Endothelial cell (in vitro differentiated cells): ENCODE measurements around the gene OR1F1. TPM values are rescaled to one million over a fixed set of nuclear protein-coding genes. Genes with fewer than 3 reads are reported as not detected.
A peak's percentile ranks its signal among the peaks of the same experiment; 100 is the strongest.

ENCODE experiments used
- DNase-seq: peaks from one replicate; pipeline ENCODE4 v3.0.0; 2021; ENCODE audit warnings: low spot score
- H3K27ac Mint-ChIP-seq: one replicate; pipeline ENCODE4 v1.8.0; 2021; ENCODE audit warnings: mixed read lengths, inconsistent platforms; ENCODE audit not compliant: unreplicated experiment
- H3K27me3 Mint-ChIP-seq: one replicate; pipeline ENCODE4 v1.8.0; 2021; ENCODE audit warnings: mild to moderate bottlenecking, moderate library complexity, mixed read lengths, inconsistent platforms; ENCODE audit not compliant: unreplicated experiment
- H3K36me3 Mint-ChIP-seq: one replicate; pipeline ENCODE4 v1.8.0; 2021; ENCODE audit warnings: mild to moderate bottlenecking, low read depth, mixed read lengths, inconsistent platforms; ENCODE audit not compliant: unreplicated experiment
- H3K4me1 Mint-ChIP-seq: one replicate; pipeline ENCODE4 v1.8.0; 2021; ENCODE audit warnings: mild to moderate bottlenecking, mixed read lengths, inconsistent platforms; ENCODE audit not compliant: unreplicated experiment
- H3K4me3 Mint-ChIP-seq: one replicate; pipeline ENCODE4 v1.8.0; 2021; ENCODE audit warnings: mild to moderate bottlenecking, mixed read lengths, inconsistent platforms; ENCODE audit not compliant: unreplicated experiment
- H3K9me3 Mint-ChIP-seq: one replicate; pipeline ENCODE4 v1.8.0; 2021; ENCODE audit warnings: mixed read lengths, inconsistent platforms; ENCODE audit not compliant: unreplicated experiment
- CTCF ChIP-seq: fragments of 200-600 bp; sonication (generic); IDR thresholded peaks from one replicate; pipeline ENCODE4 v1.5.0; 2021; ENCODE audit warnings: antibody characterized with exemption; ENCODE audit not compliant: unreplicated experiment
- total RNA-seq: library from RNA; stranded (reverse); fragmentation: NEBNext Ultra II Directional; extraction: Animal tissue kit (Norgen Biotek cat#: 25700); gene quantifications from one replicate; pipeline ENCODE4 v1.2.1, GENCODE V29; 2021; ENCODE audit not compliant: unreplicated experiment

Gene OR1F1
- total RNA-seq, 1 donor from 2014 or later, result not detected

- peaks cover 21% of the 10 kb centered on the region for H3K27me3 Mint-ChIP-seq
- peaks cover 17% of the 10 kb centered on the region for H3K36me3 Mint-ChIP-seq
- no peaks in the 10 kb centered on the region for H3K9me3 Mint-ChIP-seq
- DNase-seq, result no peak
- no peak overlapping the region for H3K4me3 Mint-ChIP-seq
- no peaks in the 10 kb centered on the region for H3K4me1 Mint-ChIP-seq
- H3K27ac Mint-ChIP-seq, result peak overlapping the region; percentile 61
- no peak for TF ChIP-seq CTCF
Observed at GRCh38 chr16:3144321-3144983, 43.6 kb upstream of the OR1F1 start.

DNA sequence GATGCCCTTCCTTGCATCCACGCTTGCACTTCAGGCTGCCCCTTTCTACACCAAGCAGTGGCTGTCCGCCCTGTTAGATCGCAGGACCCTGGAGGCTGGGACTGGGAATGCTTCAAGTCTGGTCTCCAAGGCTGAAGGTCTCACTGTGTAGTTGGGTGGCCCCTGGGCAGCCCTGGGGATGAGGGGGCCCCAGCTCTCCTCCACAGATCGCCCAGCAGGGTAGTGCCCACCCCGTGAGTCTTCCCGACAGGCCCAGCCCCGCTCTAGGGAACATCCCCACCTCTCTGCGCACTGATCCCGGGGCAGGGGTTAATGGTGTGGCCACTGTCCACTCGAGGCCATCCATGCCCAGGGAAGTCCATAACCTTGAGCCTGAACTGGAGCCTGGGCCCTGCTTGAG is 42.9 kb upstream of the OR1F1 start:
- peaks cover 21% of the 10 kb centered on the region for H3K27me3 Mint-ChIP-seq
- H3K4me1 Mint-ChIP-seq, result no peaks in the 10 kb centered on the region
- no peak overlapping the region for H3K4me3 Mint-ChIP-seq
- no peak for TF ChIP-seq CTCF
- DNase-seq, result no peak
- peak overlapping the region; percentile 61 for H3K27ac Mint-ChIP-seq
- H3K9me3 Mint-ChIP-seq, result no peaks in the 10 kb centered on the region
- peaks cover 10% of the 10 kb centered on the region for H3K36me3 Mint-ChIP-seq

- Mint-ChIP-seq H3K36me3 (peaks cover 10% of the 10 kb centered on the region), H3K9me3 (no peaks in the 10 kb centered on the region), H3K4me1 (no peaks in the 10 kb centered on the region), H3K27ac (no peak overlapping the region), H3K27me3 (peaks cover 23% of the 10 kb centered on the region), H3K4me3 (no peak overlapping the region)
- DNase-seq, result no peak
- no peak for TF ChIP-seq CTCF
Observed at GRCh38 chr16:3145660-3146059, 42.3 kb upstream of the OR1F1 start.

GRCh38 chr16:3147046-3147756 is 40.8 kb upstream of the OR1F1 start:
- no peak for DNase-seq
- H3K9me3 Mint-ChIP-seq, result no peaks in the 10 kb centered on the region
- no peak overlapping the region for H3K4me3 Mint-ChIP-seq
- peaks cover 9% of the 10 kb centered on the region for H3K36me3 Mint-ChIP-seq
- H3K27ac Mint-ChIP-seq, result no peak overlapping the region
- H3K4me1 Mint-ChIP-seq, result peaks cover 5% of the 10 kb centered on the region
- no peak for TF ChIP-seq CTCF
- H3K27me3 Mint-ChIP-seq, result peaks cover 27% of the 10 kb centered on the region

- TF ChIP-seq CTCF, result no peak
- Mint-ChIP-seq H3K27ac (no peak overlapping the region), H3K4me3 (no peak overlapping the region), H3K9me3 (no peaks in the 10 kb centered on the region), H3K4me1 (peaks cover 10% of the 10 kb centered on the region), H3K27me3 (peaks cover 29% of the 10 kb centered on the region), H3K36me3 (peaks cover 9% of the 10 kb centered on the region)
- DNase-seq, result no peak
Observed at GRCh38 chr16:3147757-3148104, 40.3 kb upstream of the OR1F1 start.
